Esophagus squamous epithelium (tissue), 4 donors: ENCODE data around the gene MTMR3.
A peak's percentile ranks its signal among the peaks of the same experiment; 100 is the strongest.

ENCODE experiments used
- CTCF ChIP-seq, 6 experiments: fragments of 450-650 bp in 4 of 6; fragments of 200-600 bp in 2 of 6; sonication (generic) in 2 of 6; IDR thresholded peaks; one replicate each; pipeline ENCODE4 v1.5.1; 2016 to 2019; ENCODE audit warnings: antibody characterized with exemption in 6 of 6, mild to moderate bottlenecking in 4 of 6, moderate library complexity in 4 of 6
- POLR2A ChIP-seq, 4 donors: fragments of 450-650 bp; IDR thresholded peaks; one replicate each; pipeline ENCODE4 v1.6.1; 2017; ENCODE audit warnings: antibody characterized with exemption in 4 of 4, mild to moderate bottlenecking in 4 of 4, moderate library complexity in 3 of 4

- TF ChIP-seq POLR2A (IDR thresholded peaks at IDR 0.05): peak in 2 of 4 donors; percentile 58 to 80
- TF ChIP-seq CTCF (IDR thresholded peaks at IDR 0.05): peak; percentile 31 to 59 (median 52)
Measured at GRCh38 chr22:29883045-29883774, at the start of gene MTMR3.
